GM12878 (cell line): Measurements from ENCODE around the gene DLGAP3. TPM values are rescaled to one million over a fixed set of nuclear protein-coding genes. Genes with fewer than 3 reads are reported as not detected.

Source experiments
- ATAC-seq: fragments of 200-7000 bp; cut with Tn5 transposase; 3 replicates; pipeline ENCODE4 v1.9.1; 2020; ENCODE audit warnings: mild to moderate bottlenecking, moderate library complexity
- BruUV-seq: library from RNA; stranded (reverse); fragments of 400-500 nt; replicated peaks from 2 replicates; lab custom pipeline; 2021; lab: Mats Ljungman, UMichigan
- CTCF ChIA-PET: fragments of 300-600 bp; sonication (Branson Sonifier 250); formaldehyde crosslinking; extraction: SDS; loops from one replicate; lab custom pipeline; 2021; ENCODE audit warnings: inconsistent platforms; lab: Yijun Ruan, JAX
- POLR2A ChIA-PET: fragments of 350-600 bp; formaldehyde crosslinking; extraction: SDS; loops from one replicate; lab custom pipeline; 2021; ENCODE audit warnings: inconsistent platforms; lab: Charles Lee
- RAD21 ChIA-PET: fragments of 300-600 bp; sonication (Branson Sonifier 250); formaldehyde crosslinking; loops from one replicate; lab custom pipeline; 2023; ENCODE audit warnings: antibody characterized with exemption; ENCODE audit not compliant: unreplicated experiment; lab: Charles Lee
- SMC1A ChIA-PET: fragments of 300-600 bp; sonication (Branson Sonifier 250); formaldehyde crosslinking; loops from one replicate; lab custom pipeline; 2023; ENCODE audit not compliant: unreplicated experiment, uncharacterized antibody; lab: Charles Lee
- DNase-seq: peaks from one replicate; pipeline ENCODE4 v3.0.0-alpha.2; 2011; ENCODE audit warnings: low read depth, low spot score
- FAIRE-seq: peaks from 3 replicates; lab custom pipeline; 2011; peaks lifted over from hg19 to GRCh38; lab: Jason Lieb, UNC
- H2AFZ ChIP-seq: 2 replicates; pipeline ENCODE4 v1.6.0; 2011; ENCODE audit warnings: low read depth, low read length, control low read depth; ENCODE audit not compliant: control insufficient read depth
- H3K27ac ChIP-seq: 2 replicates; pipeline ENCODE4 v1.5.1; 2011; ENCODE audit warnings: control low read depth; ENCODE audit not compliant: control insufficient read depth, insufficient read depth
- H3K27me3 ChIP-seq, 2 experiments: replicated peaks in 1 of 2; 2 replicates each; pipeline versions ENCODE4 v1.6.0 to v1.6.1; 2011; ENCODE audit warnings: low read length in 1 of 2; ENCODE audit not compliant: control insufficient read depth in 2 of 2, insufficient read depth in 2 of 2
- H3K36me3 ChIP-seq, 2 experiments: 2 replicates each; pipeline ENCODE4 v1.5.1; 2011; ENCODE audit warnings: low read length in 1 of 2; ENCODE audit not compliant: control insufficient read depth in 2 of 2, insufficient read depth in 2 of 2
- H3K4me1 ChIP-seq: 2 replicates; pipeline ENCODE4 v1.6.1; 2011; ENCODE audit warnings: mild to moderate bottlenecking, low read length, moderate library complexity, mixed read lengths; ENCODE audit not compliant: control insufficient read depth, insufficient read depth
- H3K4me2 ChIP-seq: 2 replicates; pipeline ENCODE4 v1.6.0; 2011; ENCODE audit warnings: control low read depth; ENCODE audit not compliant: control insufficient read depth, insufficient read depth
- H3K4me3 ChIP-seq: fragments of 200-600 bp; sonication (generic); 2 replicates; pipeline ENCODE4 v1.5.1; 2016
- H3K79me2 ChIP-seq: 2 replicates; pipeline ENCODE4 v1.6.0; 2011; ENCODE audit warnings: low read length; ENCODE audit not compliant: control insufficient read depth, insufficient read depth
- H3K9ac ChIP-seq: 2 replicates; pipeline ENCODE4 v1.8.0; 2011; ENCODE audit warnings: low read length, control low read depth, mixed read lengths; ENCODE audit not compliant: control insufficient read depth, insufficient read depth
- H3K9me3 ChIP-seq: replicated peaks from 3 replicates; pipeline ENCODE4 v1.5.1; 2011; ENCODE audit warnings: mild to moderate bottlenecking, low read length; ENCODE audit not compliant: control insufficient read depth, insufficient read depth
- H4K20me1 ChIP-seq: 2 replicates; pipeline ENCODE4 v1.6.0; 2011; ENCODE audit not compliant: control insufficient read depth, insufficient read depth
- FOS ChIP-seq: IDR thresholded peaks from 3 replicates; pipeline ENCODE4 v1.6.1; 2011; ENCODE audit warnings: borderline replicate concordance; ENCODE audit not compliant: insufficient read length; ENCODE audit errors: extremely low read depth
- IKZF2 ChIP-seq, 2 experiments: fragments of 450-650 bp; IDR thresholded peaks; 2 replicates each; pipeline ENCODE4 v1.6.1; 2017; ENCODE audit warnings: mild to moderate bottlenecking in 2 of 2, moderate library complexity in 2 of 2
- LARP7 ChIP-seq: fragments of 450-650 bp; IDR thresholded peaks from 2 replicates; pipeline ENCODE4 v1.6.1; 2017; ENCODE audit warnings: mild to moderate bottlenecking
- NR2C2 ChIP-seq: IDR thresholded peaks from 2 replicates; pipeline ENCODE4 v1.6.1; 2011; ENCODE audit warnings: borderline replicate concordance, low read depth; ENCODE audit not compliant: control insufficient read depth, insufficient read length
- PML ChIP-seq: IDR thresholded peaks from 2 replicates; pipeline ENCODE4 v1.6.1; 2012; ENCODE audit warnings: low read length, inconsistent platforms
- RAD21 ChIP-seq: IDR thresholded peaks from 2 replicates; pipeline ENCODE4 v1.6.1; 2011; ENCODE audit warnings: mild to moderate bottlenecking, low read depth, low read length, moderate library complexity; ENCODE audit not compliant: insufficient read depth
- SREBF2 ChIP-seq: IDR thresholded peaks from 2 replicates; pipeline ENCODE4 v1.6.1; 2012; ENCODE audit warnings: mild to moderate bottlenecking, low read length
- YBX1 ChIP-seq: fragments of 450-650 bp; IDR thresholded peaks from 2 replicates; pipeline ENCODE4 v1.6.1; 2016; ENCODE audit warnings: antibody characterized with exemption
- ZSCAN29 ChIP-seq: fragments of 450-650 bp; IDR thresholded peaks from 2 replicates; pipeline ENCODE4 v1.6.1; 2017; ENCODE audit warnings: mild to moderate bottlenecking, moderate library complexity
- WGBS: methylation state at CpG from one replicate; pipeline ENCODE4 v1.1.6; 2016; ENCODE audit warnings: low lambda C conversion rate; ENCODE audit not compliant: insufficient replicate concordance, insufficient coverage; ENCODE audit errors: missing lambda C conversion rate; 5-methylcytosine and 5-hydroxymethylcytosine counted together
- in situ Hi-C: fragments of 300-500 bp; cut with MboI; formaldehyde crosslinking; loops from 9 replicates; pipeline ENCODE4 v1.14.3; 2018; ENCODE audit warnings: mixed read lengths
- intact Hi-C: fragments of 100-400 bp; cut with micrococcal nuclease; formaldehyde crosslinking; loops from one replicate; pipeline ENCODE4 v1.14.2; 2022; ENCODE audit not compliant: unreplicated experiment
- polyA plus RNA-seq, 11 experiments: library from polyadenylated mRNA; depleted of rRNA in 4 of 11; unstranded in 6 of 11; stranded (reverse) in 5 of 11; fragments of >200 nt; fragmentation: Nextera tagmentation in 4 of 11; fragmentation: Illumina TruSeq in 1 of 11; extraction: Ambion mirVana in 4 of 11; extraction: Trizol in 1 of 11; gene quantifications; 1 replicate in 1 of 11; 2 replicates in 10 of 11; pipeline versions ENCODE4 v1.2.1 to v1.2.3, GENCODE V29; 2011 to 2016; ENCODE audit warnings: inconsistent platforms in 2 of 11, missing spikeins in 2 of 11, low read depth in 1 of 11
- total RNA-seq, 4 experiments: library from RNA; depleted of rRNA in 3 of 4; stranded (reverse); fragments of >200 nt in 3 of 4; fragmentation: Illumina TruSeq in 1 of 4; extraction: Trizol in 1 of 4; gene quantifications; 2 replicates each; pipeline versions ENCODE4 v1.2.1 to v1.2.3, GENCODE V29; 2013 to 2021
- TF ChIP-seq, protein P1 (sequence below): fragments of 450-650 bp; IDR thresholded peaks from 2 replicates; pipeline ENCODE4 v1.6.1; 2017; ENCODE audit warnings: borderline replicate concordance
- TF ChIP-seq, protein P2 (sequence below): IDR thresholded peaks from 2 replicates; pipeline ENCODE4 v1.6.1; 2011; ENCODE audit warnings: low read depth, low read length, improper control_type of control experiment, borderline replicate concordance
- TF ChIP-seq, protein P3 (sequence below), 3 experiments: IDR thresholded peaks in 2 of 3; conservative IDR thresholded peaks in 1 of 3; 2 replicates each; pipeline ENCODE4 v1.5.1; 2011; ENCODE audit warnings: low read depth in 3 of 3, low read length in 3 of 3, mild to moderate bottlenecking in 3 of 3, control low read depth in 2 of 3, moderate library complexity in 2 of 3, inconsistent platforms in 1 of 3, mixed read lengths in 1 of 3; ENCODE audit not compliant: control insufficient read depth in 2 of 3, insufficient read depth in 1 of 3; ENCODE audit errors: extremely low read depth in 1 of 3
- TF ChIP-seq, protein P4 (sequence below): fragments of 450-650 bp; formaldehyde crosslinking; IDR thresholded peaks from 2 replicates; pipeline ENCODE4 v1.4.0; 2022; ENCODE audit warnings: mild to moderate bottlenecking, moderate library complexity
- TF ChIP-seq, protein P5 (sequence below): fragments of 450-650 bp; IDR thresholded peaks from 2 replicates; pipeline ENCODE4 v1.6.1; 2016; ENCODE audit warnings: mild to moderate bottlenecking

The DLGAP3 gene
- total and polyA plus RNA-seq, 10 of the 15 experiments (the other 5 are each of a cell fraction or from before 2014, with no cell fraction given), result 0.03 to 0.15 (median 0.08) TPM; not detected in 4

DNA sequence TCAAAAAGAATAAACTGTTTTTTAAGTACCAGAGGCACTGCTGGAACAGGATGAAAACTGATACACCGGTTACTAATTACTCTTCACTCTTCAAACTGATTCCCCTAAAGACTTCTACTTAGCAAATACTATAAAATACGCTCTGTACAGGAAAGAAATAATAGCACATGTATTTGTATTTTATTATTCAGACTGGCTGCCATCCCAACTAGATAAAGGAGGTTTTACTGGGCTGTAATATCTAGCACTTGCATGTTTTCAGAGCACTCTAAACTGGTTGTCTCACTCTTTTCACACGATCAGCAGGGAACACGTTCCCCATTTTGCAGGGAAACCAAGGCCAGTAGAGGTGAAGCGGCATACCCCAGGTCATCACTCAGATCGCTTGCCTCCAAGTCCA, 79.1 kb downstream of the DLGAP3 start:
- no peaks in the 10 kb centered on the region for H3K27me3 ChIP-seq
- no peaks in the 10 kb centered on the region for H3K79me2 ChIP-seq
- no TSS peak for BruUV-seq
- ATAC-seq (no peak), DNase-seq (no peak), FAIRE-seq (peak; percentile 27)
- no peak overlapping the region for H3K27ac ChIP-seq
- no peak overlapping the region for H2AFZ ChIP-seq
- 92% methylated on average over 6 of the region's 6 CpGs for WGBS
- H3K4me2 ChIP-seq, result no peak overlapping the region
- no peak overlapping the region for H3K9ac ChIP-seq
- no peaks in the 10 kb centered on the region for H3K9me3 ChIP-seq
- ChIA-PET RAD21 (no interaction called here), CTCF (no interaction called here), POLR2A (interaction anchor here (0.7 kb wide), 1 partner anchor 226 kb away, joined by 3 read pairs; no protein-coding TSS in a partner anchor), SMC1A (no interaction called here)
- H3K4me3 ChIP-seq, result no peak overlapping the region
- no peaks in the 10 kb centered on the region for H3K4me1 ChIP-seq
- no peaks in the 10 kb centered on the region; the same call in 1 of the 2 replicates for H4K20me1 ChIP-seq
- peaks cover 6 to 9% of the 10 kb centered on the region in 2 experiments for H3K36me3 ChIP-seq
- in situ Hi-C loops, result loop anchor here (5.0 kb wide), 1 partner anchor 63 kb away; no protein-coding TSS in a partner anchor
- intact Hi-C loops, result loop anchor here (10.0 kb wide), 1 partner anchor 334 kb away; no protein-coding TSS in a partner anchor
- TF ChIP-seq ZSCAN29, result no peak
- no peak for TF ChIP-seq FOS
- no peak for TF ChIP-seq NR2C2
- no peak for TF ChIP-seq RAD21
- TF ChIP-seq, protein P1, sequence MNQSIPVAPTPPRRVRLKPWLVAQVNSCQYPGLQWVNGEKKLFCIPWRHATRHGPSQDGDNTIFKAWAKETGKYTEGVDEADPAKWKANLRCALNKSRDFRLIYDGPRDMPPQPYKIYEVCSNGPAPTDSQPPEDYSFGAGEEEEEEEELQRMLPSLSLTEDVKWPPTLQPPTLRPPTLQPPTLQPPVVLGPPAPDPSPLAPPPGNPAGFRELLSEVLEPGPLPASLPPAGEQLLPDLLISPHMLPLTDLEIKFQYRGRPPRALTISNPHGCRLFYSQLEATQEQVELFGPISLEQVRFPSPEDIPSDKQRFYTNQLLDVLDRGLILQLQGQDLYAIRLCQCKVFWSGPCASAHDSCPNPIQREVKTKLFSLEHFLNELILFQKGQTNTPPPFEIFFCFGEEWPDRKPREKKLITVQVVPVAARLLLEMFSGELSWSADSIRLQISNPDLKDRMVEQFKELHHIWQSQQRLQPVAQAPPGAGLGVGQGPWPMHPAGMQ, result no peak
- TF ChIP-seq YBX1, result no peak
- no peak for TF ChIP-seq PML
- TF ChIP-seq IKZF2 (IDR thresholded peaks at IDR 0.05), result no peak
- TF ChIP-seq, protein P2, sequence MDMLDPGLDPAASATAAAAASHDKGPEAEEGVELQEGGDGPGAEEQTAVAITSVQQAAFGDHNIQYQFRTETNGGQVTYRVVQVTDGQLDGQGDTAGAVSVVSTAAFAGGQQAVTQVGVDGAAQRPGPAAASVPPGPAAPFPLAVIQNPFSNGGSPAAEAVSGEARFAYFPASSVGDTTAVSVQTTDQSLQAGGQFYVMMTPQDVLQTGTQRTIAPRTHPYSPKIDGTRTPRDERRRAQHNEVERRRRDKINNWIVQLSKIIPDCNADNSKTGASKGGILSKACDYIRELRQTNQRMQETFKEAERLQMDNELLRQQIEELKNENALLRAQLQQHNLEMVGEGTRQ, result no peak
- no peak for TF ChIP-seq LARP7
- no peak for TF ChIP-seq SREBF2
- TF ChIP-seq, protein P3, sequence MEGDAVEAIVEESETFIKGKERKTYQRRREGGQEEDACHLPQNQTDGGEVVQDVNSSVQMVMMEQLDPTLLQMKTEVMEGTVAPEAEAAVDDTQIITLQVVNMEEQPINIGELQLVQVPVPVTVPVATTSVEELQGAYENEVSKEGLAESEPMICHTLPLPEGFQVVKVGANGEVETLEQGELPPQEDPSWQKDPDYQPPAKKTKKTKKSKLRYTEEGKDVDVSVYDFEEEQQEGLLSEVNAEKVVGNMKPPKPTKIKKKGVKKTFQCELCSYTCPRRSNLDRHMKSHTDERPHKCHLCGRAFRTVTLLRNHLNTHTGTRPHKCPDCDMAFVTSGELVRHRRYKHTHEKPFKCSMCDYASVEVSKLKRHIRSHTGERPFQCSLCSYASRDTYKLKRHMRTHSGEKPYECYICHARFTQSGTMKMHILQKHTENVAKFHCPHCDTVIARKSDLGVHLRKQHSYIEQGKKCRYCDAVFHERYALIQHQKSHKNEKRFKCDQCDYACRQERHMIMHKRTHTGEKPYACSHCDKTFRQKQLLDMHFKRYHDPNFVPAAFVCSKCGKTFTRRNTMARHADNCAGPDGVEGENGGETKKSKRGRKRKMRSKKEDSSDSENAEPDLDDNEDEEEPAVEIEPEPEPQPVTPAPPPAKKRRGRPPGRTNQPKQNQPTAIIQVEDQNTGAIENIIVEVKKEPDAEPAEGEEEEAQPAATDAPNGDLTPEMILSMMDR (IDR thresholded peaks at IDR 0.05 in 2 of 3, conservative IDR thresholded peaks at IDR 0.05 in 1 of 3; ENCODE audit: control insufficient read depth in 2 of 3, extremely low read depth in 1 of 3, insufficient read depth in 1 of 3, low read depth in 3 of 3, low read length in 3 of 3), result no peak
- TF ChIP-seq, protein P4, sequence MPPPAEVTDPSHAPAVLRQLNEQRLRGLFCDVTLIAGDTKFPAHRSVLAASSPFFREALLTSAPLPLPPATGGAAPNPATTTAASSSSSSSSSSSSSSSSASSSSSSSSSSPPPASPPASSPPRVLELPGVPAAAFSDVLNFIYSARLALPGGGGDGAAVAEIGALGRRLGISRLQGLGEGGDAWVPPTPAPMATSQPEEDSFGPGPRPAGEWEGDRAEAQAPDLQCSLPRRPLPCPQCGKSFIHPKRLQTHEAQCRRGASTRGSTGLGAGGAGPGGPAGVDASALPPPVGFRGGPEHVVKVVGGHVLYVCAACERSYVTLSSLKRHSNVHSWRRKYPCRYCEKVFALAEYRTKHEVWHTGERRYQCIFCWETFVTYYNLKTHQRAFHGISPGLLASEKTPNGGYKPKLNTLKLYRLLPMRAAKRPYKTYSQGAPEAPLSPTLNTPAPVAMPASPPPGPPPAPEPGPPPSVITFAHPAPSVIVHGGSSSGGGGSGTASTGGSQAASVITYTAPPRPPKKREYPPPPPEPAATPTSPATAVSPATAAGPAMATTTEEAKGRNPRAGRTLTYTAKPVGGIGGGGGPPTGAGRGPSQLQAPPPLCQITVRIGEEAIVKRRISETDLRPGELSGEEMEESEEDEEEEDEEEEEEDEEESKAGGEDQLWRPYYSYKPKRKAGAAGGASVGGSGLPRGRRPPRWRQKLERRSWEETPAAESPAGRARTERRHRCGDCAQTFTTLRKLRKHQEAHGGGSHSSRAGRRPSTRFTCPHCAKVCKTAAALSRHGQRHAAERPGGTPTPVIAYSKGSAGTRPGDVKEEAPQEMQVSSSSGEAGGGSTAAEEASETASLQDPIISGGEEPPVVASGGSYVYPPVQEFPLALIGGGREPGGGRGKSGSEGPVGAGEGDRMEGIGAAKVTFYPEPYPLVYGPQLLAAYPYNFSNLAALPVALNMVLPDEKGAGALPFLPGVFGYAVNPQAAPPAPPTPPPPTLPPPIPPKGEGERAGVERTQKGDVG (CRISPR knock-in tag), result no peak
- TF ChIP-seq, protein P5, sequence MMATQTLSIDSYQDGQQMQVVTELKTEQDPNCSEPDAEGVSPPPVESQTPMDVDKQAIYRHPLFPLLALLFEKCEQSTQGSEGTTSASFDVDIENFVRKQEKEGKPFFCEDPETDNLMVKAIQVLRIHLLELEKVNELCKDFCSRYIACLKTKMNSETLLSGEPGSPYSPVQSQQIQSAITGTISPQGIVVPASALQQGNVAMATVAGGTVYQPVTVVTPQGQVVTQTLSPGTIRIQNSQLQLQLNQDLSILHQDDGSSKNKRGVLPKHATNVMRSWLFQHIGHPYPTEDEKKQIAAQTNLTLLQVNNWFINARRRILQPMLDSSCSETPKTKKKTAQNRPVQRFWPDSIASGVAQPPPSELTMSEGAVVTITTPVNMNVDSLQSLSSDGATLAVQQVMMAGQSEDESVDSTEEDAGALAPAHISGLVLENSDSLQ, result no peak
